ENCODE data around the gene KPNA6. TPM values are rescaled to one million over a fixed set of nuclear protein-coding genes. Genes with fewer than 3 reads are reported as not detected.

Gene KPNA6
- total and polyA plus RNA-seq, 2 of the 13 experiments (the other 11 are each of a cell fraction or from before 2014, with no cell fraction given), result 22.0 to 47.5 TPM

GRCh38 chr1:32221980-32222755 is 114.3 kb downstream of the KPNA6 start, which contains the start of the genes EIF3I and TMEM234 (continued):
- no peak for TF ChIP-seq ZFP90 (CRISPR knock-in tag; IDR thresholded peaks at IDR 0.05; ENCODE audit: borderline replicate concordance)
- no peak for TF ChIP-seq AKNA (CRISPR knock-in tag; IDR thresholded peaks at IDR 0.05; ENCODE audit: borderline replicate concordance)
- TF ChIP-seq CCDC6 (CRISPR knock-in tag; IDR thresholded peaks at IDR 0.05), result no peak
- TF ChIP-seq RFX1 (IDR thresholded peaks at IDR 0.05), result peak; percentile 90
- no peak for TF ChIP-seq PRPF4 (IDR thresholded peaks at IDR 0.05; ENCODE audit: low read depth, low read length, poor library complexity, severe bottlenecking)
- TF ChIP-seq FOXK2 (IDR thresholded peaks at IDR 0.05), result no peak
- TF ChIP-seq FOXA3 (CRISPR knock-in tag; IDR thresholded peaks at IDR 0.05), result no peak; the same call in 1 of the 2 replicates
- no peak for TF ChIP-seq E2F5 (CRISPR knock-in tag; conservative IDR thresholded peaks at IDR 0.05)
- peak; percentile 64 for TF ChIP-seq SALL1 (CRISPR knock-in tag; IDR thresholded peaks at IDR 0.05)
- TF ChIP-seq FOXO1 (CRISPR knock-in tag; IDR thresholded peaks at IDR 0.05), result no peak
- TF ChIP-seq ZNF674 (CRISPR knock-in tag; IDR thresholded peaks at IDR 0.05; ENCODE audit: low read depth), result no peak
- no peak for TF ChIP-seq THAP7 (CRISPR knock-in tag; IDR thresholded peaks at IDR 0.05)
- no peak for TF ChIP-seq MAFG (CRISPR knock-in tag; IDR thresholded peaks at IDR 0.05)
- TF ChIP-seq TBL1XR1 (IDR thresholded peaks at IDR 0.05; ENCODE audit: borderline replicate concordance, low read length, partially characterized antibody), result no peak
- peak; percentile 91 for TF ChIP-seq PHF8 (CRISPR knock-in tag; IDR thresholded peaks at IDR 0.05)
- peak; percentile 58 for TF ChIP-seq SP4 (CRISPR knock-in tag; IDR thresholded peaks at IDR 0.05)
- no peak for TF ChIP-seq ZNF264 (CRISPR knock-in tag; IDR thresholded peaks at IDR 0.05)
- TF ChIP-seq ZNF329 (CRISPR knock-in tag; IDR thresholded peaks at IDR 0.05; ENCODE audit: low read depth), result peak; percentile 51; the same call in 1 of the 2 replicates
- no peak for TF ChIP-seq ARHGAP35 (CRISPR knock-in tag; IDR thresholded peaks at IDR 0.05; ENCODE audit: borderline replicate concordance)
- TF ChIP-seq ZNF460 (CRISPR knock-in tag; IDR thresholded peaks at IDR 0.05; ENCODE audit: borderline replicate concordance), result no peak
- no peak for TF ChIP-seq ZNF33A (CRISPR knock-in tag; IDR thresholded peaks at IDR 0.05; ENCODE audit: borderline replicate concordance)
- no peak for TF ChIP-seq ZBTB14 (CRISPR knock-in tag; IDR thresholded peaks at IDR 0.05)
- no peak for TF ChIP-seq ZC3H4 (CRISPR knock-in tag; IDR thresholded peaks at IDR 0.05; ENCODE audit: borderline replicate concordance)
- TF ChIP-seq ZSCAN30 (CRISPR knock-in tag; IDR thresholded peaks at IDR 0.05), result no peak
